HG02884 (cell line): Measurements from ENCODE around the gene CDH5.

ENCODE experiments used
- ATAC-seq: cut with Tn5 transposase; IDR thresholded peaks from one replicate; pipeline ENCODE4 v1.9.1; 2021; ENCODE audit warnings: mild to moderate bottlenecking, moderate library complexity; ENCODE audit not compliant: unreplicated experiment

The CDH5 gene

GRCh38 chr16:66372078-66372897 lies 5.8 kb downstream of the CDH5 start:
- no peak for ATAC-seq

- ATAC-seq, result no peak
These were observed 6.3 kb downstream of the CDH5 start for GRCh38 chr16:66372898-66373155.

GRCh38 chr16:66373667-66374066 lies 7.2 kb downstream of the CDH5 start:
- ATAC-seq, result no peak

GRCh38 chr16:66374176-66374575 lies 7.7 kb downstream of the CDH5 start:
- ATAC-seq, result no peak

GRCh38 chr16:66375451-66375850 lies 9.0 kb downstream of the CDH5 start:
- no peak for ATAC-seq

GRCh38 chr16:66376114-66376513 lies 9.6 kb downstream of the CDH5 start:
- no peak for ATAC-seq

GRCh38 chr16:66376577-66377305 lies 10.2 kb downstream of the CDH5 start:
- ATAC-seq, result no peak

- no peak for ATAC-seq
These were observed 10.8 kb downstream of the CDH5 start for GRCh38 chr16:66377324-66377723.

GRCh38 chr16:66378741-66379570 lies 12.5 kb downstream of the CDH5 start:
- ATAC-seq, result no peak

GRCh38 chr16:66379571-66379941 lies 13.1 kb downstream of the CDH5 start:
- ATAC-seq, result no peak

GRCh38 chr16:66380421-66380820 lies 13.9 kb downstream of the CDH5 start:
- no peak for ATAC-seq

GRCh38 chr16:66381585-66382170 lies 15.2 kb downstream of the CDH5 start:
- no peak for ATAC-seq

- no peak for ATAC-seq
These were observed 15.9 kb downstream of the CDH5 start for GRCh38 chr16:66382171-66382965.

- no peak for ATAC-seq
These were observed 16.4 kb downstream of the CDH5 start for GRCh38 chr16:66382966-66383299.

GRCh38 chr16:66383551-66383950 lies 17.1 kb downstream of the CDH5 start:
- ATAC-seq, result no peak

GRCh38 chr16:66385415-66385814 lies 18.9 kb downstream of the CDH5 start:
- ATAC-seq, result no peak

GRCh38 chr16:66386629-66387622 lies 20.4 kb downstream of the CDH5 start:
- ATAC-seq, result no peak

GRCh38 chr16:66387817-66388332 lies 21.4 kb downstream of the CDH5 start:
- ATAC-seq, result no peak
